SU-DHL-6 (cell line): ENCODE measurements around the gene FBRSL1.

Experiments used
- H2AFZ ChIP-seq: fragments of 200-600 bp; sonication (generic); 2 replicates; pipeline ENCODE4 v1.6.1; 2014; ENCODE audit warnings: low read depth, mild to moderate bottlenecking, moderate library complexity, mixed read lengths, antibody characterized with exemption, low read length; ENCODE audit not compliant: severe bottlenecking
- H3F3A ChIP-seq: fragments of 200-600 bp; shearing (Covaris generic); 2 replicates; pipeline ENCODE4 v1.6.0; 2016; ENCODE audit warnings: antibody characterized with exemption, mild to moderate bottlenecking; ENCODE audit not compliant: insufficient read depth
- H3K27ac ChIP-seq: fragments of 200-600 bp; sonication (generic); 2 replicates; pipeline ENCODE4 v1.5.1; 2016; ENCODE audit warnings: low read depth, mild to moderate bottlenecking, low read length, moderate library complexity, mixed read lengths
- H3K27me3 ChIP-seq: fragments of 200-600 bp; sonication (generic), shearing (Covaris generic); 2 replicates; pipeline ENCODE4 v1.6.0; 2014; ENCODE audit warnings: mild to moderate bottlenecking, low read length
- H3K36me3 ChIP-seq: fragments of 200-600 bp; sonication (generic); 2 replicates; pipeline ENCODE4 v1.6.1; 2014; ENCODE audit warnings: mild to moderate bottlenecking, low read length, mixed read lengths
- H3K4me2 ChIP-seq: fragments of 300-600, 200-600 bp; shearing (Covaris generic), sonication (generic); 2 replicates; pipeline ENCODE4 v1.6.0; 2014; ENCODE audit warnings: low read length, low read depth, mild to moderate bottlenecking; ENCODE audit not compliant: poor library complexity, severe bottlenecking
- H3K4me3 ChIP-seq: fragments of 200-600 bp; sonication (generic); 2 replicates; pipeline ENCODE4 v1.5.1; 2014; ENCODE audit warnings: antibody characterized with exemption, low read length, mild to moderate bottlenecking, mixed read lengths; ENCODE audit not compliant: insufficient read depth, poor library complexity, severe bottlenecking
- H3K79me2 ChIP-seq: fragments of 200-600 bp; sonication (generic); 2 replicates; pipeline ENCODE4 v1.6.1; 2014; ENCODE audit warnings: mild to moderate bottlenecking, low read length, moderate library complexity; ENCODE audit not compliant: insufficient read depth
- H3K9ac ChIP-seq: fragments of 200-600 bp; sonication (generic); 2 replicates; pipeline ENCODE4 v1.7.0; 2014; ENCODE audit warnings: mild to moderate bottlenecking, low read length
- H3K9me2 ChIP-seq: fragments of 200-600 bp; sonication (generic); replicated peaks from 2 replicates; pipeline ENCODE4 v1.6.1; 2014; ENCODE audit warnings: low read length; ENCODE audit not compliant: insufficient read depth
- H3K9me3 ChIP-seq: fragments of 200-600 bp; sonication (generic); 2 replicates; pipeline ENCODE4 v1.6.1; 2014; ENCODE audit warnings: low read length, mixed read lengths; ENCODE audit not compliant: insufficient read depth
- H4K20me1 ChIP-seq: fragments of 200-600 bp; sonication (generic); 2 replicates; pipeline ENCODE4 v1.6.1; 2014; ENCODE audit warnings: low read depth, mild to moderate bottlenecking, antibody characterized with exemption, low read length, moderate library complexity, mixed read lengths
- EZH2phosphoT487 ChIP-seq: fragments of 200-600 bp; sonication (generic), shearing (Covaris generic); conservative IDR thresholded peaks from 2 replicates; pipeline ENCODE4 v1.6.1; 2018; ENCODE audit warnings: mild to moderate bottlenecking, antibody characterized with exemption, low read length, moderate library complexity, mixed read lengths
- TF ChIP-seq, protein P1 (sequence below): fragments of 200-600 bp; sonication (generic); IDR thresholded peaks from one replicate; pipeline ENCODE4 v1.5.1; 2017; ENCODE audit warnings: antibody characterized with exemption, mild to moderate bottlenecking, low read length, moderate library complexity; ENCODE audit not compliant: insufficient read depth, poor library complexity, severe bottlenecking

The FBRSL1 gene

DNA sequence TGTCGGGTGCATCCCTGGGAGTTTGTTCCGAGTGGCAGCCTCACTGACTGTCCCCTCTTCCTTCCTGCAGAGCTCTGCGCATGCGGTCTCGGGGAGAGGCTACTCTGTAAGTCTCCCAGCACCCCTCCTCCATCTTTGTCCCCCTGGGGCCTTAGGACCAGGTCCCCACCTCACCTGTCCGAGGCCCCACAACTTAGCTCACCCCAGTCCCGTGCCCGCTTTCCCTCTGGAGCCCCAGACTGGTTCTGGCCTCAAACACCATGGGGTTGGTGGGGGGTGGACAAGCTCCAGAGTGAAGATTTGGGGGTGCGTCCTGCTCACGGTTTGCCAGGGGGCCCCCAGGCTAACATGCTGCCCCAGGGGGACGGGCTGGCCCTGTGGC is 37.9 kb downstream of the FBRSL1 start:
- Histone ChIP-seq H3K36me3 (no peaks in the 10 kb centered on the region), H3F3A (no peaks in the 10 kb centered on the region), H3K4me3 (no peak overlapping the region), H3K27me3 (no peaks in the 10 kb centered on the region), H3K9me3 (no peaks in the 10 kb centered on the region), H3K27ac (no peak overlapping the region), H2AFZ (no peak overlapping the region), H3K9me2 (no peaks in the 10 kb centered on the region), H3K79me2 (no peaks in the 10 kb centered on the region), H3K4me2 (no peak overlapping the region), H4K20me1 (no peaks in the 10 kb centered on the region; the same call in 1 of the 2 replicates), H3K9ac (no peak overlapping the region)
- TF ChIP-seq, protein P1, sequence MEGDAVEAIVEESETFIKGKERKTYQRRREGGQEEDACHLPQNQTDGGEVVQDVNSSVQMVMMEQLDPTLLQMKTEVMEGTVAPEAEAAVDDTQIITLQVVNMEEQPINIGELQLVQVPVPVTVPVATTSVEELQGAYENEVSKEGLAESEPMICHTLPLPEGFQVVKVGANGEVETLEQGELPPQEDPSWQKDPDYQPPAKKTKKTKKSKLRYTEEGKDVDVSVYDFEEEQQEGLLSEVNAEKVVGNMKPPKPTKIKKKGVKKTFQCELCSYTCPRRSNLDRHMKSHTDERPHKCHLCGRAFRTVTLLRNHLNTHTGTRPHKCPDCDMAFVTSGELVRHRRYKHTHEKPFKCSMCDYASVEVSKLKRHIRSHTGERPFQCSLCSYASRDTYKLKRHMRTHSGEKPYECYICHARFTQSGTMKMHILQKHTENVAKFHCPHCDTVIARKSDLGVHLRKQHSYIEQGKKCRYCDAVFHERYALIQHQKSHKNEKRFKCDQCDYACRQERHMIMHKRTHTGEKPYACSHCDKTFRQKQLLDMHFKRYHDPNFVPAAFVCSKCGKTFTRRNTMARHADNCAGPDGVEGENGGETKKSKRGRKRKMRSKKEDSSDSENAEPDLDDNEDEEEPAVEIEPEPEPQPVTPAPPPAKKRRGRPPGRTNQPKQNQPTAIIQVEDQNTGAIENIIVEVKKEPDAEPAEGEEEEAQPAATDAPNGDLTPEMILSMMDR: no peak
- TF ChIP-seq EZH2phosphoT487: no peak

DNA sequence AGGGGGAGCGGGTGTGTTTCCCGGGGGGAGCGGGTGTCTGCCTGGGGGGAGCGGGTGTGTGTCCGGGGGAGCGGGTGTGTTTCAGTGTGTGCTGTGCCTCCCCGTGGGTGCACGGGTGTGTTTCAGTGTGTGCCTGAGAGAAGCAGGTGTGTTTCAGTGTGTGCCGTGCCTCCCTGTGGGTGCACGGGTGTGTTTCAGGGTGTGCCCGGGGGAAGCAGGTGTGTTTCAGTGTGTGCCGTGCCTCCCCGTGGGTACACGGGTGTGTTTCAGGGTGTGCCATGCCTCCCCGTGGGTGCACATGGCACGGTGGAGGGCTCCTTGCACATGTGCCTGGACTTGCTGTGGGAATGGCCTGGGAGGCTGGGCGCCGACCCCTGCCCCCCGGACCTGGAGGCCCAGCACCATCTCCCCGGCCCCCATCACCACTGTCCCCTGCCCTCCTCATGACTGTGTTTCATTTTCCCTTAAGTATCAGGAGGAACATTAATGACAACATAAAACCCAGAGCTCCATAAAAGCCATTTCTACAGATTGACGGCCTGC is 38.7 kb downstream of the FBRSL1 start:
- Histone ChIP-seq H3K9me2 (no peaks in the 10 kb centered on the region), H3K79me2 (no peaks in the 10 kb centered on the region), H3F3A (no peaks in the 10 kb centered on the region), H4K20me1 (no peaks in the 10 kb centered on the region), H3K4me3 (no peak overlapping the region), H3K36me3 (no peaks in the 10 kb centered on the region), H3K4me2 (no peak overlapping the region), H3K27ac (no peak overlapping the region), H3K27me3 (no peaks in the 10 kb centered on the region), H3K9ac (no peak overlapping the region), H3K9me3 (no peaks in the 10 kb centered on the region), H2AFZ (no peak overlapping the region)
- no peak for TF ChIP-seq EZH2phosphoT487
- TF ChIP-seq, protein P1: no peak

- Histone ChIP-seq H3K4me3 (no peak overlapping the region), H3K36me3 (no peaks in the 10 kb centered on the region), H3K9me3 (no peaks in the 10 kb centered on the region), H2AFZ (no peak overlapping the region), H3K4me2 (no peak overlapping the region), H3K27ac (no peak overlapping the region), H3K9ac (no peak overlapping the region), H3K27me3 (no peaks in the 10 kb centered on the region), H3K79me2 (no peaks in the 10 kb centered on the region), H4K20me1 (no peaks in the 10 kb centered on the region), H3F3A (no peaks in the 10 kb centered on the region), H3K9me2 (no peaks in the 10 kb centered on the region)
- TF ChIP-seq EZH2phosphoT487: no peak
- TF ChIP-seq, protein P1: no peak
Measured at GRCh38 chr12:132529156-132529839, 39.3 kb downstream of the FBRSL1 start.
